Effector memory CD4-positive, alpha-beta T cell (primary cell): ENCODE results near the gene PPP3CA.

Experiments used
- DNase-seq, 3 donors: peaks; one replicate each; pipeline ENCODE4 v3.0.0-alpha.2; 2020
- H3K27ac ChIP-seq: 2 replicates; pipeline ENCODE4 v1.7.0; 2013; ENCODE audit warnings: mild to moderate bottlenecking, low read length, moderate library complexity; ENCODE audit not compliant: insufficient read depth, poor library complexity, severe bottlenecking
- H3K27me3 ChIP-seq: replicated peaks from 2 replicates; pipeline ENCODE4 v1.7.0; 2013; ENCODE audit warnings: mild to moderate bottlenecking, low read length; ENCODE audit not compliant: insufficient read depth, control insufficient read depth, poor library complexity, severe bottlenecking
- H3K36me3 ChIP-seq: 2 replicates; pipeline ENCODE4 v1.7.0; 2013; ENCODE audit warnings: mild to moderate bottlenecking, low read length, moderate library complexity; ENCODE audit not compliant: control insufficient read depth, insufficient read depth
- H3K4me1 ChIP-seq: 2 replicates; pipeline ENCODE4 v1.7.0; 2013; ENCODE audit warnings: low read length, mild to moderate bottlenecking; ENCODE audit not compliant: control insufficient read depth, insufficient read depth, poor library complexity, severe bottlenecking
- H3K4me3 ChIP-seq: 2 replicates; pipeline ENCODE4 v1.7.0; 2013; ENCODE audit warnings: low read length, low read depth, mild to moderate bottlenecking; ENCODE audit not compliant: insufficient read depth, poor library complexity, severe bottlenecking
- H3K9me3 ChIP-seq: 2 replicates; pipeline ENCODE4 v1.7.0; 2013; ENCODE audit warnings: mild to moderate bottlenecking, low read length, moderate library complexity; ENCODE audit not compliant: control insufficient read depth

The PPP3CA gene

DNA sequence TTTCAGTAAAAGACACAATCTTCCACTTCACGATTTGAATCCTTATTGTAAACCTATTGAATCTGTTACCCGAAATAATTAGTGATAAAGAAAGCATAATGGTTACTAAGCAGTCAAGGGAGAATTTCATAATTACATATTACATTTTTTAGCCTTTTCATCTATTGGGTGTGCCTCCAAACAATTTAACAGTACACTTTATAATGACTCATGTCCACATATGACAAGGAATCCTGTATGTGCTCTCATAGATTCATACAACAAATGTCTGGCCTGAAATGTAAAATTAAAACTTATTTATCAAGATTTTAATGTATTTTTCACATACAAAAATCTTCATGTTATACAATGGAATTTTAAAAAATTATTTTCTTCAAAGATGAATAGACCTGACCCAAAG lies 39.4 kb downstream of the PPP3CA start:
- Histone ChIP-seq H3K36me3 (no peaks in the 10 kb centered on the region), H3K9me3 (no peaks in the 10 kb centered on the region), H3K4me1 (no peaks in the 10 kb centered on the region), H3K4me3 (no peak overlapping the region), H3K27me3 (no peaks in the 10 kb centered on the region), H3K27ac (no peak overlapping the region)
- DNase-seq: no peak

GRCh38 chr4:101306764-101307615 lies 40.3 kb downstream of the PPP3CA start:
- H3K36me3 ChIP-seq: no peaks in the 10 kb centered on the region
- no peak overlapping the region for H3K4me3 ChIP-seq
- no peak overlapping the region for H3K27ac ChIP-seq
- H3K4me1 ChIP-seq: no peaks in the 10 kb centered on the region
- DNase-seq: no peak
- no peaks in the 10 kb centered on the region for H3K9me3 ChIP-seq
- H3K27me3 ChIP-seq: no peaks in the 10 kb centered on the region

- H3K4me3 ChIP-seq: no peak overlapping the region
- no peak for DNase-seq
Measured at GRCh38 chr4:101306225-101306624, 41.1 kb downstream of the PPP3CA start.

GRCh38 chr4:101304916-101305315 lies 42.4 kb downstream of the PPP3CA start:
- no peaks in the 10 kb centered on the region for H3K9me3 ChIP-seq
- no peak for DNase-seq
- H3K4me3 ChIP-seq: no peak overlapping the region
- H3K36me3 ChIP-seq: no peaks in the 10 kb centered on the region
- H3K4me1 ChIP-seq: peaks cover 4% of the 10 kb centered on the region
- H3K27me3 ChIP-seq: no peaks in the 10 kb centered on the region
- no peak overlapping the region for H3K27ac ChIP-seq

More at GRCh38 chr4:101306225-101306624, 41.1 kb downstream of the PPP3CA start:
- H3K27ac ChIP-seq: no peak overlapping the region
- H3K9me3 ChIP-seq: no peaks in the 10 kb centered on the region
- no peaks in the 10 kb centered on the region for H3K4me1 ChIP-seq
- no peaks in the 10 kb centered on the region for H3K27me3 ChIP-seq
- no peaks in the 10 kb centered on the region for H3K36me3 ChIP-seq

DNA sequence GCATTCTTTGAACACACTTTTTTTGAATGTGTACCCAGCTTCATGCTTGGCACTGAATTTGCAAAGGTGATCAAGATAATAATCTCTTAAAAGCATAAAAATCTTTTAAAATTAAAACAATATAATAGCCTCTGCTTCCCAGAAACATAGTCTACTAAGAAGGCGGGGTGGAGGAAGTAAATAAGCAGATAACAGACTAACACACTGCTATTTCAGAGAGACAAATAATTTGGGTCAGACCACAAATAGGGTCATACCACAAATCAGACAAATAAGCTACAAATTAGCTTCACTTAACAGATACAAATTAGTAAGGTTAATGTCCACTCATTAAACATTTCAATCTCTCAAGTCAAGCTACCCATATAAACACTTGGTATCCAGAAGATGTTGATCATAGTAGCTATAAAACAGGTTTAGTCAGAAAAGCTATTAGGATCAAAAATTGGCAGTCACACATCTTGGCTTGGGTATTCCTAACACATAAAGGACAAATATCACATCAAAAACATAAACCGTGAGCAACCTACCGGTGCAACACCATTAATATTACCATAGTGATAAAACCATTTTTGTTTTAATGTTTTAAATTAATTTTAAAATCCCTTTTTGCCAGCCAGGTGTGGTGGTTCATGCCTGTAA lies 47.3 kb downstream of the PPP3CA start:
- H3K36me3 ChIP-seq: no peaks in the 10 kb centered on the region
- no peak overlapping the region for H3K4me3 ChIP-seq
- no peak overlapping the region for H3K27ac ChIP-seq
- no peaks in the 10 kb centered on the region for H3K27me3 ChIP-seq
- H3K9me3 ChIP-seq: no peaks in the 10 kb centered on the region
- H3K4me1 ChIP-seq: peaks cover 6% of the 10 kb centered on the region
- no peak for DNase-seq

DNA sequence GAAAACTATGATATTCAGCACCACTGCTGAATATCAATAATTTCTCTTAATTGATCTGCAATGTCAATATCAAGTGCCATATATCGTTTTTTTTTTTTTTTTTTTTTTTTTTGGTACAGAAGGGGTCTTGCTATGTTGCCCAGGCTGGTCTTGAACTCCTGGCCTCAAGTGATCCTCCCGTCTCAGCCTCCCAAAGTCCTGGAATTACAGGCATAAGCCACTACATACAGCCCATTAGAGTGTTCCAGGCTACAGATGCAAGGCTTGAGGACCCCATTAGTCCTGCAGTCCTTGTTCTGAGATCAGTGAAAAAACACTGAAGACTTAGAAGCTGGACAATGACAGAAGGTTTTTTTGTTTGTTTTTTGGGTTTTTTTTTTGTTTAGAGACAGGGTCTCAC lies 48.3 kb downstream of the PPP3CA start:
- Histone ChIP-seq H3K27ac (no peak overlapping the region), H3K9me3 (no peaks in the 10 kb centered on the region)

DNA sequence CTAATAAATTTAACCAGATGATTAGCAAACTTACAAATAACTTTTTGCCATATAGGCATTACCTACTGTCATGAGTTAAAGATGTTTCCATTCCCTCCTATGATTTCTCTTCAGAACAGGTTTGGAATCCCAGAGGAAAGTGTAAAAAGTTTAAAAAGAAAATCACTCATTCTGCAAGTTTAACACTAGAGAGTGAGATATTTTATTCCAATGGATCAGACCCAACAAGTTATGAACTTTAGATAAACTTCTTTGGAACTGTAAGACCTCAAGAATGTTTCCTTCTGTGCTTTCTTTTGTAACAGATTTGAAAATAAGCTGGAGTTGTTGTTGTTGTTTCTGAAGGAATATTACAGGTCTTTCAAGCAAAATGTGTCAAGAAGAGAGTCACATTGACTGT lies 51.6 kb downstream of the PPP3CA start:
- H3K4me1 ChIP-seq: peaks cover 4% of the 10 kb centered on the region
- H3K4me3 ChIP-seq: no peak overlapping the region
- H3K27me3 ChIP-seq: no peaks in the 10 kb centered on the region
- H3K27ac ChIP-seq: no peak overlapping the region
- DNase-seq: no peak
- no peaks in the 10 kb centered on the region for H3K9me3 ChIP-seq
- H3K36me3 ChIP-seq: no peaks in the 10 kb centered on the region

More for the DNA sequence above, 48.3 kb downstream of the PPP3CA start:
- DNase-seq: no peak
- Histone ChIP-seq H3K27me3 (no peaks in the 10 kb centered on the region), H3K36me3 (no peaks in the 10 kb centered on the region), H3K4me1 (peaks cover 6% of the 10 kb centered on the region), H3K4me3 (no peak overlapping the region)

DNA sequence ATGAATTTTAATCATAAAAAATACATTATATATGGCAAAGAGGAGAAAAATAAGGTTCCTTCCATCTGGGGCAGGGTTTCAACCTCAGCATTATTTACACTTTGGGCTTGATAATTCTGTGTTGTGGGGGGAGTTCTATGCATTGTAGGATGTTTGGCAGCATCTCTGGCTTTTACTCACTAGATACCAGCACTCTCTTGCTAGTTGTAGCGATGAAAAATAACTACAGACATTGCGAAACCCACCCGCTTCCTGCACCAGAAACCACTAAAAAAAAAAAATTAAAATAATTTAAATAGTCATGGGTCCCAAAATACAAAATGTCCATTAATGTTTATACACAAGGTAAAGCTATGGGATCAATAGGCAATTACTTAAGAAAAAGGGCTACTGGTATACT lies 52.7 kb downstream of the PPP3CA start:
- Histone ChIP-seq H3K27me3 (no peaks in the 10 kb centered on the region), H3K4me3 (no peak overlapping the region), H3K27ac (no peak overlapping the region), H3K9me3 (no peaks in the 10 kb centered on the region), H3K4me1 (no peaks in the 10 kb centered on the region), H3K36me3 (no peaks in the 10 kb centered on the region)
- DNase-seq: no peak

DNA sequence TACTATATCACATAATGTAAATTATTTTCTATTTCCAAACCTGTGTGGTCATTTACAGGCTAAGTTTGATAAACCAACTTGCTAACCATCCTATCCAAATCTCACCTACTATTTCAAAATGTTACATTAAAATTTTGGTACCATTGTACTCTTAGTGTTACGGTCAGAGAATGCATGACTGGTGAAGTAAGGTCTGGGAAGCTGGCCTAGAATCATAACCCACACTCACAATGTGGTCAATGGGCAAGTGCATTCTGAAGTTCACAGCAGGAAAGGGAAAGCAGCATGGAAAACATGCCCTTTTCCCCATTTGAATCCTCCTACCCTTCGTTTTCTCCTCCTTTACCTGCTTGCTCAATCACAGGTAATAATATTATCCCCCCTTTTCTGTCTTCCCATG lies 54.4 kb downstream of the PPP3CA start:
- no peaks in the 10 kb centered on the region for H3K9me3 ChIP-seq
- H3K36me3 ChIP-seq: no peaks in the 10 kb centered on the region
- no peak overlapping the region for H3K27ac ChIP-seq
- no peak overlapping the region for H3K4me3 ChIP-seq
- no peaks in the 10 kb centered on the region for H3K27me3 ChIP-seq
- H3K4me1 ChIP-seq: peaks cover 2% of the 10 kb centered on the region
- no peak for DNase-seq

- Histone ChIP-seq H3K9me3 (no peaks in the 10 kb centered on the region), H3K4me3 (no peak overlapping the region), H3K27me3 (no peaks in the 10 kb centered on the region), H3K27ac (no peak overlapping the region), H3K4me1 (peaks cover 7% of the 10 kb centered on the region), H3K36me3 (no peaks in the 10 kb centered on the region)
- no peak for DNase-seq
Measured at GRCh38 chr4:101292214-101292613, 55.1 kb downstream of the PPP3CA start.
